ENCODE data around the gene LSG1. TPM values are rescaled to one million over a fixed set of nuclear protein-coding genes. Genes with fewer than 3 reads are reported as not detected.

The LSG1 gene
- total RNA-seq, 1 donor from 2014 or later: 40.9 TPM

DNA sequence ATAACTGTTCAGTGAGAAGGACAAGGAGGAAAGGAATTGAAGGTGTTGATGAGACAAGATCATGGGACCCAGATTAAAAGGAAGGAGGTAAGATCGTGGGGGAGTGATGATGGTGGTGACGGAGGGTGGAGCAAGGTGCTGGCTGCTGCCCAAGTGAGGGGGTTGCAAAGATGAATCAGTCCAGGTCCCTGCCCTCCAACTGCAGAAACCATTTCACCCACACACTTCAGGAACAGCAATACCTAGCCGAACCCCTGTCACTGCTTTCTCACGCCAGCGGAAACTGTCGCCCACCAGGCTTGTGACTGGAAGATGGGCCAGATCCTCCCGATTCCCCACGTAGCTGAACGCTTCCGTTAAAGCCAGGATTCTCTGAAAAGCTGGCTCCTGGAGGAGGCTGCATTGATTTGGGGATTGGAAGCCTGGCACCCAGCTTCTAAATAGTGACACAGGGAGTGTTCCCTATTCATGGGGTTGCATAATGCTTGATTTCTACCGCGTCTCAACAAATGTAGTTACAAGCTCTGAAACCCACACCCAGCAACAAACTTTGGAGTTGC is 3.2 kb upstream of the LSG1 start:
- Histone ChIP-seq H3K36me3 (no peaks in the 10 kb centered on the region), H3K4me1 (peaks cover 14% of the 10 kb centered on the region), H3K9me3 (no peaks in the 10 kb centered on the region), H3K27ac (no peak overlapping the region), H3K4me3 (no peak overlapping the region), H3K27me3 (ENCODE audit: low read depth) (no peaks in the 10 kb centered on the region)
- intact Hi-C loops (cut with DNase I): loop anchor here (10.0 kb wide), 1 partner anchor 860 kb away; no protein-coding TSS in a partner anchor
- TF ChIP-seq, protein P1, sequence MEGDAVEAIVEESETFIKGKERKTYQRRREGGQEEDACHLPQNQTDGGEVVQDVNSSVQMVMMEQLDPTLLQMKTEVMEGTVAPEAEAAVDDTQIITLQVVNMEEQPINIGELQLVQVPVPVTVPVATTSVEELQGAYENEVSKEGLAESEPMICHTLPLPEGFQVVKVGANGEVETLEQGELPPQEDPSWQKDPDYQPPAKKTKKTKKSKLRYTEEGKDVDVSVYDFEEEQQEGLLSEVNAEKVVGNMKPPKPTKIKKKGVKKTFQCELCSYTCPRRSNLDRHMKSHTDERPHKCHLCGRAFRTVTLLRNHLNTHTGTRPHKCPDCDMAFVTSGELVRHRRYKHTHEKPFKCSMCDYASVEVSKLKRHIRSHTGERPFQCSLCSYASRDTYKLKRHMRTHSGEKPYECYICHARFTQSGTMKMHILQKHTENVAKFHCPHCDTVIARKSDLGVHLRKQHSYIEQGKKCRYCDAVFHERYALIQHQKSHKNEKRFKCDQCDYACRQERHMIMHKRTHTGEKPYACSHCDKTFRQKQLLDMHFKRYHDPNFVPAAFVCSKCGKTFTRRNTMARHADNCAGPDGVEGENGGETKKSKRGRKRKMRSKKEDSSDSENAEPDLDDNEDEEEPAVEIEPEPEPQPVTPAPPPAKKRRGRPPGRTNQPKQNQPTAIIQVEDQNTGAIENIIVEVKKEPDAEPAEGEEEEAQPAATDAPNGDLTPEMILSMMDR (IDR thresholded peaks at IDR 0.05): no peak
- DNase-seq: no peak
- no peak for ATAC-seq

DNA sequence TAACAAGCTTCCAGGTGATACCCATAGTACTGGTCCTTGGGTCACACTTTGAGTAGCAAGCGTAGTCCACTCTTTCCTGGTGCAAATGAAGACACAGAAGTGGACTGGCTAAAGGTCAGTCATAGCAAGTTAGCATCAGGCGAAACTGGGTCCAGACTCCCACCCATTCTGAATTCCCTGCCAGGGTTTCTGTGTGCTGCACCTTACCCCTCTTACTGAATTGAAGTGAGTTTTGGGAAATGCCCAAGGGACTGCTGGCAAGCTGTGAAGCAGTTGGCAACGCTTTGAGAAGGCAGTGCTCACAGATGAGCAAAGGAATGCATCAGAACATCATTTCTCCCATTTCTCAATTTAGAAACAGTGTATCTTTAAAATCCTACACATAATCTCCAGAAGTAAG is 1.8 kb upstream of the LSG1 start:
- Histone ChIP-seq H3K4me3 (no peak overlapping the region), H3K36me3 (peaks cover 8% of the 10 kb centered on the region), H3K4me1 (peaks cover 15% of the 10 kb centered on the region), H3K27ac (no peak overlapping the region), H3K27me3 (ENCODE audit: low read depth) (no peaks in the 10 kb centered on the region), H3K9me3 (no peaks in the 10 kb centered on the region)
- intact Hi-C loops (cut with DNase I): loop anchor here (10.0 kb wide), 1 partner anchor 861 kb away; no protein-coding TSS in a partner anchor
- no peak for ATAC-seq
- DNase-seq: no peak
- TF ChIP-seq, protein P1 (IDR thresholded peaks at IDR 0.05): no peak

DNA sequence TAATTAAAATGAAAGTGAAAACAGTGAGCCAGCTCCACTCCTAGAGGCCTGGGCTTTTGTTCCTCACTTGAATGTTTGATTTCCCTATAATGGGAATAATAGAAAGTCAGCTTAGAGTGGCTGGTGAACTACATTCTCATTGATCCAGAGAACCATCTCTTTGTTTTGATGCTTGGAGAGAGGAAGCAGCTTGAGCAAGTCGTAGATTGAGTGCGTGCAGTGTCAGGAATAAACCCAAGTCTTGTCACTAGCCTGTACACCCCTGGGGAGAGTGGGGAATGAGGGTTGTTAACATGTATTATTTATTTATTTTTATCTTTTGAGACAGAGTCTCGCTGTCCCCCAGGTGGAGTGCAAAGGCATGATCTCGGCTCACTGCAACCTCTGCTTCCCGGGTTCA is 885 bp upstream of the LSG1 start:
- Histone ChIP-seq H3K4me1 (peaks cover 15% of the 10 kb centered on the region), H3K9me3 (no peaks in the 10 kb centered on the region), H3K4me3 (peak overlapping the region; percentile 65), H3K27ac (peak overlapping the region; percentile 95), H3K27me3 (ENCODE audit: low read depth) (no peaks in the 10 kb centered on the region), H3K36me3 (peaks cover 15% of the 10 kb centered on the region)
- TF ChIP-seq, protein P1 (IDR thresholded peaks at IDR 0.05): no peak
- ATAC-seq: no peak
- no peak for DNase-seq
- intact Hi-C loops (cut with DNase I): loop anchor here (10.0 kb wide), 1 partner anchor 862 kb away; no protein-coding TSS in a partner anchor

DNA sequence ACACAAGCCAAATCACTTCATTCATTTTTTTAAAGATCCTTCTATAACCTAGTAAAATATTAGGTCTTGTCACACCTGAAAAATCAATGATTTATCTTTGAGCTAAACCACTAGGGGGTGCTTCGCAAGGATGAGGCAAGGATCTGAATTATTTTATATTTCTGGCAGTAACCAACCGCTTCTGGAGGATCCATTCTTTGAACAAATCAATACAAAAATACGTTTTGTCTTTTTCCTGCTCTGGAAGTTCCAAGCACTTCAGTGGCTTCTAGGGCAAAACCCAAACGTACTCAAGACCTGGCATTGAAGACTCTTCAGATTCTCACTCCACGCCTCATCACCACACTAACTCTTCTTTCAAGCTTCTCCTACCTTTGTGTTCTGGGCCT is 486 bp downstream of the LSG1 start:
- H3K27me3 ChIP-seq (ENCODE audit: low read depth): no peaks in the 10 kb centered on the region
- no peaks in the 10 kb centered on the region for H3K9me3 ChIP-seq
- peak overlapping the region; percentile 95 for H3K27ac ChIP-seq
- H3K36me3 ChIP-seq: peaks cover 22% of the 10 kb centered on the region
- H3K4me3 ChIP-seq: peak overlapping the region; percentile 65
- peaks cover 15% of the 10 kb centered on the region for H3K4me1 ChIP-seq
- DNase-seq (no peak), ATAC-seq (peak; percentile 36 to 44)
- intact Hi-C loops (cut with DNase I): loop anchor here (10.0 kb wide), 1 partner anchor 863 kb away; no protein-coding TSS in a partner anchor
- TF ChIP-seq, protein P1 (IDR thresholded peaks at IDR 0.05): peak; percentile 44

DNA sequence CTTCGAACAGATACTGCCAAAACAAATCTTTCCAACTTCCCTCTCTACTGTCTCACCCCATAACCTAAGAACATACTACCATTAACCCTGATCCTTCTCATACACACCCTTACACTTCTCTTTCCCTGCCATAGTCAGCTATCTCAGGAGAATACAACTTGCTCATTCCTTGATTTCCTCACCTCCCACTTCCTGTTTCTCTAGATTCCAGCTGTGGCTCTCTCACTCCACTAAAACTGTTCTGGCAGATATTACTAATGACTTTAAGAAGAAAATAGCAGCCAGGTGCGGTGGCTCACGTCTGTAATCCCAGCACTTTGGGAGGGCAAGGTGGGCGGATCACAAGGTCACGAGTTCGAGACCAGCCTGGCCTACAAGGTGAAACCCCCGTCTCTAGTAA is 4.6 kb downstream of the LSG1 start:
- peaks cover 52% of the 10 kb centered on the region for H3K36me3 ChIP-seq
- no peaks in the 10 kb centered on the region for H3K27me3 ChIP-seq (ENCODE audit: low read depth)

More for the DNA sequence above, 4.6 kb downstream of the LSG1 start:
- Histone ChIP-seq H3K4me1 (peaks cover 17% of the 10 kb centered on the region), H3K27ac (no peak overlapping the region), H3K9me3 (no peaks in the 10 kb centered on the region), H3K4me3 (no peak overlapping the region)
- TF ChIP-seq, protein P1 (IDR thresholded peaks at IDR 0.05): no peak
- ATAC-seq (no peak), DNase-seq (no peak)
- intact Hi-C loops (cut with DNase I): no loop called here
